NCI-H187 (cell line): ENCODE results near the gene GPR55.

Experiments used
- DNase-seq, 2 experiments: peaks; one replicate each; lab custom pipeline; 2025; lab: John Stamatoyannopoulos, UW

Gene GPR55

DNA sequence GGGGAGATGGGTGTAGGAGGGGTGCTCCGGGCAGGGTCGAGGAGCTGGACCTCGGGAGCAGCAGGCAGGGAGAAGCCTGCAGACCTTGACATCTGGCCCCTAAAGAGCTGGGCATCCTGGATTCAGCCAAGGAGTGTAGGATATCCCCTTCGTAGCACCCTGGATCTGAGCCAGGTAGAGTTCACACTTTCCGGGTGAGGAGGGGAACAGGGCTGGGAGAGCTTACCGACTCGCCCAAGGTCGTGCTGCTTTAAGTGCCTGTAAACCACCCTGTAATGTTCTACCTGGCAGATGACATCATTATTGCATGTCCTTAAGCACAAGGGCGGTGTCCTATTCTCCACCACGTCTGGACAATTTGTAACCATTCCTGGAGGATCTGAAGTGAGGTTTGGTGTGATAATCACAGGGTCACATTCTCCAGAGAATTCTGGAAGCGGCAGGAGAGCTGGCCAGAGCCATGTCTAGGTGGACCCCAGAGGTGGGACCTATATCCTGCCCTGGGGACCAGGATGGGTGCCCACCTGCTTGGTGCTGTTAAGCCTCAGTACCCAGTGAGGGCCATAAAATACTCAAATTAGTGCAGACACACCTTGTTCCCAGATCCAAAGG lies 45.7 kb downstream of the GPR55 start:
- peak in 1 of 2 experiments; percentile 36 for DNase-seq

DNA sequence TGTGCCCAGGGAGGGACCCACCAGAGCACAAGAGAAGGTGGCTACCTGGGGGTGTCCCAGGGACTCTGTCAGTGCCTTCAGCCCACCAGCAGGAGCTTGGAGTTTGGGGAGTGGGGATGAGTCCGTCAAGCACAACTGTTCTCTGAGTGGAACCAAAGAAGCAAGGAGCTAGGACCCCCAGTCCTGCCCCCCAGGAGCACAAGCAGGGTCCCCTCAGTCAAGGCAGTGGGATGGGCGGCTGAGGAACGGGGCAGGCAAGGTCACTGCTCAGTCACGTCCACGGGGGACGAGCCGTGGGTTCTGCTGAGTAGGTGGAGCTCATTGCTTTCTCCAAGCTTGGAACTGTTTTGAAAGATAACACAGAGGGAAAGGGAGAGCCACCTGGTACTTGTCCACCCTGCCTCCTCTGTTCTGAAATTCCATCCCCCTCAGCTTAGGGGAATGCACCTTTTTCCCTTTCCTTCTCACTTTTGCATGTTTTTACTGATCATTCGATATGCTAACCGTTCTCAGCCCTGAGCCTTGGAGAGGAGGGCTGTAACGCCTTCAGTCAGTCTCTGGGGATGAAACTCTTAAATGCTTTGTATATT lies 46.3 kb downstream of the GPR55 start:
- DNase-seq = no peak

DNA sequence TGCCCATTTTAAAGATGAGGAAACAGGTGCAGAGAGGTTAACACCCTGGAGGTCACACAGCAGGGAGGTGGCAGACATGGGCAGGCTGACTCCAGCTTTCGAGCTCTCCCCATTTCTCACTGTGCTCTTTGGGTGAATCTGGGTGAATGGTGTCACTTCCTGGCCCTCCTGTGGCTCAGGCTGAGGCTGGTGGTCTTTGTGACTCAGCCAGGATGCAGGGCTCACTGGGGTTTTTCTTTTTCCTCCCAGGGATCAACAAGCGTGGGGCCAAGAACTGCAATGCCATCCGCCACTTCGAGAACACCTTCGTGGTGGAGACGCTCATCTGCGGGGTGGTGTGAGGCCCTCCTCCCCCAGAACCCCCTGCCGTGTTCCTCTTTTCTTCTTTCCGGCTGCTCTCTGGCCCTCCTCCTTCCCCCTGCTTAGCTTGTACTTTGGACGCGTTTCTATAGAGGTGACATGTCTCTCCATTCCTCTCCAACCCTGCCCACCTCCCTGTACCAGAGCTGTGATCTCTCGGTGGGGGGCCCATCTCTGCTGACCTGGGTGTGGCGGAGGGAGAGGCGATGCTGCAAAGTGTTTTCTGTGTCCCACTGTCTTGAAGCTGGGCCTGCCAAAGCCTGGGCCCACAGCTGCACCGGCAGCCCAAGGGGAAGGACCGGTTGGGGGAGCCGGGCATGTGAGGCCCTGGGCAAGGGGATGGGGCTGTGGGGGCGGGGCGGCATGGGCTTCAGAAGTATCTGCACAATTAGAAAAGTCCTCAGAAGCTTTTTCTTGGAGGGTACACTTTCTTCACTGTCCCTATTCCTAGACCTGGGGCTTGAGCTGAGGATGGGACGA lies 47.1 kb downstream of the GPR55 start:
- DNase-seq = no peak

DNA sequence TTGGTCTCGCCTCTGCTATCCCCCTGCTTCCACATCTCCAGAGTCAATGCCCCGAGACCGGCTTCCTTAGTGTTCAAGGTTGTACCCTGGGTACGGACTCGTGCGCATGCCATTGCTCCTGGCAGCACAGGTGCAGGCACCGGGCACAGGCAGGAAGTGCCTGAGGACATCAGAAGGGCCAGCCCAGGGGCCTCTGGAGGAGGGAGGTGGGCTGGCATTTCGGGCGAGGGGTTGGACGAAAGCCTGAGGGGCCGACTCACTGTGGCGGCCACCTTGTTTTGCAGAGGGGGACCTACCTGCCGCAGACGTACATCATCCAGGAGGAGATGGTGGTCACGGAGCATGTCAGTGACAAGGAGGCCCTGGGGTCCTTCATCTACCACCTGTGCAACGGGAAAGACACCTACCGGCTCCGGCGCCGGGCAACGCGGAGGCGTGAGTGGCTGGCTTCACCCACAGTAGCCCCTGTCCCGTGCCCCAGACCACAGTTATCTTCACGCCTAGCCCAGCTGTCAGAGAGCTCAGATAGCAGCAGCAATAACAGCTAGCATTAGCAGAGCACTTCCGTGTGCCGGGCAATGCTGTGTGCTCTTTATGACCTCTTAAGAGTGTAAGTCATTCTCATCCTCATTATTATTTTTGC lies 47.8 kb downstream of the GPR55 start:
- DNase-seq = no peak

DNA sequence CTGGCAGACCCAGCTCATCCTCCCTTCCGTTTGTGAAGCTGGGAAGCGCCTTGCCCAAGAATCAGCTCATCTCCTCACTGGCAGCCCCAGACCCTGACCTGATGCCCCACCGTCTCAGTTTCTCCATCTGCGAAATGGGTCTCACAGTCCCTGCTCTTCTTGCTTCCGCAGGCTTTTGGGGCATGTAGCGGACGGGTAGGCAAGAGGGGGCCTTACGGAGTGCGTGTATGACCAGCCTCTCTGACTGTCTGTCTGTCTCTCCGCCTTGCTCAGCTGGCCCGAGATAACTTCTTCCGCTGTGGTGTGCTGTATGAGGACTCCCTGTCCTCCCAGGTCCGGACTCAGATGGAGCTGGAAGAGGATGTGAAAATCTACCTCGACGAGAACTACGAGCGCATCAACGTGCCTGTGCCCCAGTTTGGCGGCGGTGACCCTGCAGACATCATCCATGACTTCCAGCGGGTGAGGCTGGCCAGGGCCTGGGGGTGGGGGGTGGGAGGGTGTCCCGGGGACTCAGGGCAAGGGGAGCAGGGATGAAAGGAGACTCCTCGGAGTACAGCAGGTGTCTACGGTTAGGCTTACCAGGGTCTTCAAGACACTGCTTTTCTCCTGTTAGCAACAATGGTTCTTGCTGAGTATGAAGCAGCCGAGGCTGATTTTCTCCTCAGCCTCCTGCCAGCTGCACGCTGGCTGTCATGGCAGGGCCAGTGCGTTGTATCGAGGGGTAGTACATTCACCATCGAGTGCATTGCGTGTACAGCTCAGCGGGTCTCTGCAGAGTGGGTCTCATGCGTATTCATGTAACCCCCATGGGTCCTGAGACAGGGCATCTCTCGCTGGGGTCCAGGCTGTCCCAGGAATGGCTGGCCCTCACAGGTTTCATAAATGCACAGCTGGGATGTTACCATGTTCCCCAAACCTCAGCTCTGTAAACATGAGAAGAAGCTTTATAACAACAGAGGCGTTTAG lies 49.4 kb downstream of the GPR55 start:
- DNase-seq = no peak

DNA sequence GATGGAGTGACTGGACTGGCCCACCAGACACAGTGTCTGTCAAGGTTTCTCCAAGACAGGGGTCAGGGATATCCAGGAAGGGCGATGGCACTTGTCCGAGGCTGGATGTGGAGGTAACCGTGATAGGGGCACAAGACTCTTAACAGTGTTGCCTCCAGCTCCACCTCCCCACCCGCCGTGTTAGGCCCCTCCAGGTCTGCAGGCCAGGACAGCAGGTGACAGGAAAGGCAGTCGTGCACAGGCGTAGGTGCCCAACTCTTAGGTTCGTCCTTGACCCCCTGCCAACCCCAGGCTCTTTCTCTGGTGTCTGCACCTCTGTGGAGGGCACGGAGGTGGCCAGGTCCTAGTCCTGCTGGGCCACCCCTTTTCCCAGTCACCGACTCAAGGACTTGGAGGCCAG lies 50.2 kb downstream of the GPR55 start:
- DNase-seq = no peak

DNA sequence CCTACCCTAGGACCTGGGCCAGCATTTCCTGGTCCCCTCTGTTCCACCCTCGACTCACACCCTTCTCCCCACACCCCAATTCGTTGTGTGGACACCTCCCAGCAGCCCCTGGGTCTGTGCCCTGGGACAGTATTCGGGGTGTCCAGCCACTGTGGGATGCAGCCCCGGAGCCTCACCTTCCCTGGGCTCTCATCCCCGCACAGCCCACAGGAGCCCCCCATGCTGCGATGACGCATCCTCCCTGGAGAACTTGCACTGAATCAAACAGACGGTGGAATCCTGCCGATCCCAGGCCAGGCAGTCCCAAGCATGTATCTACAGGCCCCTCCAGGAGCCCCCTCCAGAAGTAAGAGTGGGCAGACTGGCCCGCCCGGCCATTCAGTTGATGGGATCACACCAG lies 50.6 kb downstream of the GPR55 start:
- DNase-seq = no peak

DNA sequence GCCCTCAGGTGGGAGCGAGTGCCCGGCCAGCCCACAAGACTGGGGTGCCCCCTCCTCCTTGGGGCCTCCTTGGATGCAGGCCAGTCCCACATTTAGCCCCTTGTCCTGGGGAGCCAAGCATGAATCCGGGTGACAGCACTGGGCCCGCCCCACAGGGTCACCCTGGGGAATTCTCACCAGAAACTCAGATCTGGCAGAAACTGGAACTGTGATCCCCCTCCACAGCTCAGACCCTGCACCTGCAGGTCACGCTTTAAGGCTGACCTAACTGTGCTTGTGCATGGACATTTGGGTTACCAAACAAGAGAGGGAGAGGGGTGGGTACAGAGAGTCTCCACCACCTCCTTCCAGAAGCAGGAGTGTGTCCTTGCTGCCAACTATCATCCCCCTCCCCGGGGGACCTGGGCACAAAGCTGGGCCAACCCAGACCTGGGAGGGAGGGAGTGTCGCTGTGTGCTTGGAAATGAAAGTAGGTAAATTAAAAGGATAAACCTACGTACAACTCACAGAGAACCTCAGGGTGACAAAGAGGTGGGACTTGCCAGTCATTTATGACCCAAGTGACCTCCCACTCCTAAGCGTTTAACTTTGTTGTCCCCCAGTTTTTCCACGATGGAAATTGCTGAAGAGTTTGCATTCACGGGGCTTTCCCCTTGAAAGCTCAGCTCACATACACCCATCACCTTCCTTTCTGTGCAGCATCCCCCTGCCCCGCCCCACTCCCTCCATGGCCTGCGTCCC lies 51.2 kb downstream of the GPR55 start:
- no peak for DNase-seq

DNA sequence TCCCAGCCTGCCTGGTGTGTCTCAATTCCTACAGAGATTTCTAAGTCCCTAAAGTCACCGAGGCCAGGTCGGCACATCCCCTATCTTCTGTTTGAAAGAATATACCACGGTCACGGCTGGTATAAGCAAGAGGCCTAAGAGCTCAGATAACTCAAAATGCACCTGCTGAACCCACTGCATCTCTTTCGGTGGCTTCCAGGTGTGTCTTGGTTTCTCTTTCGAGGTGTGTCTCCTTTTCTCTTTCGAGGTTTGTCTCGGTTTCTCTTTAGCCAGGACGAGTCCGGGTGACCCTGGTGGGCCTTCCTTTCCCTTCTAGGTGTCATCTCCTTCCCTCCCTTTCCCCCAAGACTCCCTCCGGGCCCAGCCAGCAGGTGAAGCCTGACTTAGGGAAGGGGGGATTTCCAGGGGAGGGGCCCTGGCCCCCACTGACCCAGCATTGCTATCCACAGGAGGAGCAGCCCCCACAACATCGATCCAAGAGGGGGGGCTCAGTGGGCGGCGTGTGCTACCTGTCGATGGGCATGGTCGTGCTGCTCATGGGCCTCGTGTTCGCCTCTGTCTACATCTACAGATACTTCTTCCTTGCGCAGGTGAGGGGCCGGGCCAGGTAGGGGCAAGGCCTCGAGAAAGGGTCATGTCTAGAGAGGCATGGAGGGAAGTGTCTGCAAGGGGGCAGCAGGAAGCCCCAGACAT lies 51.9 kb downstream of the GPR55 start:
- DNase-seq = no peak

DNA sequence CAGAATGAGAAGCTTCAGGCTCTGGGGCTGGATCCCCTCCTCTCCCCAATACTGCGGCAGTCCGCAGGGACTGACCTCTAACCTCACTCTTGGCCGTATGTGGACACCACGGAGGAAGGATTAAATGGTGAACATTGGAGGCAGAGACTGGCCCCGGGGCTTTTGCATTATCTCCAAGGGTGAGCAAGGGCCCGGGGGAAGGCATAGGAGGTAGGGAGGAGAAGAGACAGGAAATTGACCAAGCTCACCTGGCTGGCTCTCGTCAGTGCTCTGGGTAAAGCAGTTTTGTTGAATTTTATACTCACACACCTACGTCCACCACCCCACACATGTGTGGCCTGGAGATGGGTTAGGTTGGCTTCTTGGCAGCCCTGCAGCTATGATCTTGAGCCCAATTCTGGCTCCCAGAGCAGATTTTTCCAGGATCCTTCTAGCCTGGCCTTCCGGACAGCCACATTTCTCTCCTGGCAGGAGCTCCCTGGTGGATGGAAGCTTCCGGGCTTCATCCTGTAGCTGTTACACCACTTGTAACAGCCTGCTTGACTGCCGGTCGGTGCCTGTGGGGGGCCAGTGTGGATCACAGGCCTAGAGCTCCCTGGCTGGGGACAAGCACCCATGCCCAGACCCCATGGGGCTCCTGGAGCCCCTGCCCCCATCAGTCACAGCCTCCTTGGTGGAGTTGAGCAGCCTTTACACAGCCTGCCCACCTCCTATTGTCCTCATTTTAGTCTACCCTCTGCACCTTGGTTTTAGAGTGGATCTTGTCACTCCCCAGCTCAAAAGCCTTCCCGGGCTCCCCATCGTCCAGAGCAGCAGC lies 52.7 kb downstream of the GPR55 start:
- no peak for DNase-seq

DNA sequence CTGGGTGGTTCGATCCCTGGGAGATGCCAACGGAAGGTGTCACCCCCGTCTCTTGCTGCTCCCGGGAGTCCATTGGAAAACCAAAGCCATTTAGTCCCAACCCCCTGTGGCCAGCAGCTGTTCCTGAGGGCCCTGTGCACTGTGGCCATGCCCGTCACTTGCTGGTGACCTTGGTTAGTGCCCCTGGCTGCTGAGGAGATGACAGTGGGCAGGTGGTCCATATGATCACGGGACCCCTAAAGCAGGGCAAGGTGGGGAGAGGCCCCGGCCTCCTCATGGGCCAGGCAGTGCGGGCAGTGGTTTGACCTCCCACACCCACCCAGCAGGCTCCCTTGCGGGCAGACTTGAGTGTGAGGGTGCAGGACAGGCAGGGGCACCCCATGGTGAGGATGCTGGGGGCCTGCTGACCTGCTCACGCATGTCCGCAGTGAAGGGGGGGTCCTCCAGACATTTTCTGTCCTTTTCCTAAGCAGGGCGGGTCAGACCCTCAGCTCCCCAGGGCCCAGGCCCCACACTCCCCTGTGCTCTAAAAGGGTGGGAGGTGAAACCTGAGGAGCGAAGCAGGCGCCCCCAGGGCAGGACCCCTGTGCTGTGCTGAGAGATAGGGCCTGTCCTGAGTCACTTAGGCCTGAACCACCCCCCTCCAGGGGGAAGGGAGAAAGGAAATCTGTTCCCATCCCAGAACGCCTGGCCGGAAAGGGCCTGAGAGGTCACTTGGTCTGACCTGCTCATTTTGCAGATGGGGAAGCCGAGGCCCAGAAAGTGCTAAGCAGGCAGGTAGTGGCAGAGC lies 53.5 kb downstream of the GPR55 start:
- no peak for DNase-seq

DNA sequence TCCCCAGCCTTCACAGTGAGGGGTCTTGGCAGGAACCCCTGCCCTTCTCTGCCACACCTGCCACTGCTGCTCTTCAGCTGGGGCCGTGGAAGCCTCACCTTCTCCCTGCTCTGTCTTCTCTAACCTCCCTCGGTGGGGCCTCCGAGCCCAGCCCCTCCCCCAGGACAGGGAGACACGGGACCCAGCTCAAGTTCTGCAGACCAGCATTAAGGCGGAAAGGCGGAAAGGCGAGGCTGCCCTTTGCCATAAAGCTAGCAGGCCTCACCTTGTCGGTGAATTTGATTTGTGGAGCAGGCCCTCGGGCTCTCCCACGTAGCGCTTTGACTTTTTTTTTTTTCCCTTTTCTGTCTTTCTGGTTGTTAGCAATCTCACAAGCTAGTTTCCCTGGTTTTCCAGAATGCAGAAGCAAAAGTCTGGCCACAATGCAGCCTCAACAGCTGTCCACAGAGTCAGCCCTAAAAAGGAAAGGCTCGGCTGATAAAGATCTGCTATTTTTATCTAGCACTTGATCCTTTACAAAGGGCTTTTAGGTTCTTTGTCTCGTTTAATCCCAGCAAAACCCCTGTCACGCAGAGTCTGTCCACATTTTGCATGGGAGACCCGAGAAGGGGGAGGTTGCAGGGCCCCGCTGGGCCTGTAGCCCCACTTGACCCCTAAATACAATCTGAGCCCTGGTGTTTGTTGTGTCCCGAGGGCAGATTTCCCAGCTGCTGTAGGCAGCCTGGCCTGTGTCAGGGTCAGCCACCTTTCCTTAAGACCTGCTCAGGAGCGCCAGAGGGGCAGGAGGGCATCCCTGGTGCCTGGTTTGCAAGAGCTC lies 54.3 kb downstream of the GPR55 start:
- no peak for DNase-seq

DNA sequence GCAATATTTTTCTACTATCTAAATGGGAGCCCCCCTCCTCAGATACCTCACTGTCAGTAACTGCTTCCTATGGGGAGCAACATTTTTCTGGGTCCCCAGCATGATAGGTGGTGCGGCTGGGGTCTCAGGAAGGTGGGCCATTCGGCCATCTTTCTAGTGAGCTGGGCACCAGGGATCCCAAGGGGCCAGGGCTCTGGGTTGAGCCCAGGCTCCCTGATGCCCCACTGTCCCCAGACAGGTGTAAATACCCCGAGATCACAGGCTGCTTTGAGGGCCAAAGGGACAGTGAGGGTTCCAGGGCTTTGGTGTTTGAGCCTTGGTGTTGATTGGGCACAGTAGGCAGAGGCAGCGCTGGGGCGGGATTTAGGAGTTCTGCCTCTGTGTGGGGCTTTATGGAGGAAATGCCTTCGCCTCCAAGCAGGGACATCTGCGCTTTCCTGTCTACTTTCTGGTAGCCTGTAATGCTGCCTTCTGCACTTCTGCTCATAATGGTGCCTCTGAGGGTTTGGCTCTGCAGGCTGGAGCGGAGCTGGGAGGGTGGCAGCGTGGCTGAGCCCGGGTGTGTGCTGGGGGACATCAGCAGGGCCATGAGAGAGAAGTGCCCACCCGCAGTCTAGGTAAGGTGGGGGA lies 55.0 kb downstream of the GPR55 start:
- no peak for DNase-seq

DNA sequence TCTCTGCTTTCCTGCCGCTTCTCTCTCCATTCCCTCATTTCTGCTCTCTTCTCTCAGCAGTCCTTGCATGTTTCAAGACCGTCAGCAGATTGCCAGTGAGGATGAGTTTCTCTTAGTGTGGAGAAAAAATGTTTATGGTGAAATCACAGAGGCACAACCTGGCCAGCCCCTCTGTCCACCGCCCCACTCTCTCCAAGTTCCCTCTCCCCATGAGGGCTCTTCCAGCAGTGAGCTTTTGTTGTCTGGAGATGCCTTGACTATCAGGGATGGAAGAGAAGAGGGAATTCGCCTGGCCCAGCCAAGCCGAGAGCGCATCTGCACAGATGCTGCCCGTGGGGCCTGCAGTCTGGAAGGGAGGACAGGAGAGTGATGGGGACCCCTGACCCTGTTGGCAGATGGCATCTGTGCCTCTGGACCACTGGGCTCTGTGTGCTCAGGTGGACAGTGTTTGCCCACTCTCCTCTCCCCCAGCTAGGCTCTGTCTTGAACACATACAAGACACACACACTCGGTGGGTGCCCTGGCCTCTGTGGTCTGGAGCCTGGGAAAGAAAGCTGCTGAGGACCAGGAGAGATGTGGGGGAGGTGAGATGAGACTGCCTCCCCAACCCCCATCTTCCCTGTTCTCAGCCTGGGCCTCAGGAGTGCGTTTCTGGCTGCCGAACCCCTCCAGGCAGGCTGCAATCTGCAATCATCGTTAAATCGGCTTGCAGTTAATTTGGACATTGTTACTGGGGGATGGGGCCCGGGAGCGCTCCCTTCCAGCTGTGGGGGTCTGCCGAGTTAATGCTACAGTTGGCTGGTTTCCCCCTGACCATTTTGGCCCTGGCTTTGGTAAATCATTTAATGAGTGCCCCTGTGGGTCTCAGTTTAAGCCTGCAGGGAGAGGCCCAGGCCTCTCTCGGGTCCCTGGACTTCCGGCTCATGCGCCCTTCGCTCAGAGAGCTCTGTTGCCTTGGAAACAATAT lies 55.8 kb downstream of the GPR55 start:
- DNase-seq = no peak

DNA sequence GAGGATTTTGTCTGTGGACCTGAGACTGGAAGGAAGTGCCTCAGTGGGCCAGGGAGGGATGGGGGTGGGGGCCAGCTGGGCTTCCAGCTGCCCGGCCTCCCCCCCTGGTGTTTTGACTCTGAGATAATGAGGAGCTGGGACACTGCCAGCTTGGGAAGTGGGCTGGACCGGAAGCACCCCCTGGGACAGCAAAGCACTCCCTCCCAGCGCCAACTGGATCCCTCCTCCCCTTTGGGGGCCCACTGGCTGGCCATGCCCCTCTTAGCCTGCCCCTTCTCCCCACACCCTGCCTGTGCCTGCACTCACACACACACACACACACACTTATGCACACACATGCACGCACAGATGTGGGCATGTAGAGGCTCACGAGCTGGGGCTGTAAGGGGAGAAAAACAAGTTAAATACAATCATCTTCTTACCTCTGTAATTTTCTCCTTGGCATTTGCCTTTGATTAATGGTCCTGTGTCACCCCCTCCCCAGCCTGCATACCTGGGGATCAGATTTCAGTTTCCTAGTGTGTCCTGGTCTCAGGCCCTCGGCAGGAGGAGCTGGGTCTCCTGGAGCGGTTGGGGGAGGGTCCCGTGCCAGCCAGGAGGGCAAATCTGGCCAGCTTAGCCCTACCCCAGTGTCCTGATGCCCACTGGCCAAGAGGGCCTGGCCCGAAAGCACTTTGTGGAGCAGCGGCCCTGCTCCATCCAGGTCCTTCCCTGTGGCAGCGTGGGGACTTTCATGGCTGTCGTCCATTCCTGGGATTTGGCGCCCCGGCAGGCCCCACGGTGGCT lies 56.7 kb downstream of the GPR55 start:
- DNase-seq = no peak
